GM21717 (cell line): ENCODE data around the gene KIF26B.
"Not testable (repeated sequence)": the region's sequence is repeated elsewhere in the genome, so short reads cannot be mapped to it uniquely, and the experiment has no call there.

Experiments used
- ATAC-seq: cut with Tn5 transposase; IDR thresholded peaks from one replicate; pipeline ENCODE4 v1.9.1; 2021; ENCODE audit warnings: mild to moderate bottlenecking, moderate library complexity; ENCODE audit not compliant: unreplicated experiment

KIF26B gene

GRCh38 chr1:245311887-245312536, 157.2 kb downstream of the KIF26B start:
- ATAC-seq, result no peak

- ATAC-seq, result no peak
These were observed 158.8 kb downstream of the KIF26B start for GRCh38 chr1:245313576-245313975.

GRCh38 chr1:245316784-245317183, 162.0 kb downstream of the KIF26B start:
- ATAC-seq, result no peak

GRCh38 chr1:245317217-245317616, 162.4 kb downstream of the KIF26B start:
- ATAC-seq, result no peak

GRCh38 chr1:245319094-245319493, 164.3 kb downstream of the KIF26B start:
- ATAC-seq, result no peak

GRCh38 chr1:245322673-245323072, 167.9 kb downstream of the KIF26B start:
- ATAC-seq, result no peak

GRCh38 chr1:245323765-245324164, 169.0 kb downstream of the KIF26B start:
- not testable (repeated sequence) for ATAC-seq

GRCh38 chr1:245325922-245326795, 171.4 kb downstream of the KIF26B start:
- ATAC-seq, result no peak

GRCh38 chr1:245327360-245327759, 172.6 kb downstream of the KIF26B start:
- ATAC-seq, result no peak

GRCh38 chr1:245327842-245328241, 173.1 kb downstream of the KIF26B start:
- no peak for ATAC-seq

- no peak for ATAC-seq
These were observed 176.2 kb downstream of the KIF26B start for GRCh38 chr1:245330951-245331350.

GRCh38 chr1:245332085-245332484, 177.3 kb downstream of the KIF26B start:
- no peak for ATAC-seq

GRCh38 chr1:245332513-245332912, 177.7 kb downstream of the KIF26B start:
- ATAC-seq, result no peak

GRCh38 chr1:245334235-245334634, 179.4 kb downstream of the KIF26B start:
- no peak for ATAC-seq

- ATAC-seq, result no peak
These were observed 180.2 kb downstream of the KIF26B start for GRCh38 chr1:245334827-245335490.

- not testable (repeated sequence) for ATAC-seq
These were observed 180.9 kb downstream of the KIF26B start for GRCh38 chr1:245335684-245336083.

- ATAC-seq, result no peak
These were observed 181.6 kb downstream of the KIF26B start for GRCh38 chr1:245336149-245336983.

- ATAC-seq, result not testable (repeated sequence)
These were observed 182.2 kb downstream of the KIF26B start for GRCh38 chr1:245336984-245337355.

GRCh38 chr1:245337829-245338484, 183.2 kb downstream of the KIF26B start:
- no peak for ATAC-seq

GRCh38 chr1:245338485-245338877, 183.7 kb downstream of the KIF26B start:
- no peak for ATAC-seq
